Breast epithelium (tissue), 4 donors: ENCODE measurements around the gene TCERG1L. TPM values are rescaled to one million over a fixed set of nuclear protein-coding genes. Genes with fewer than 3 reads are reported as not detected.
A peak's percentile ranks its signal among the peaks of the same experiment; 100 is the strongest.

Experiments
- DNase-seq, 2 donors: peaks; one replicate each; pipeline ENCODE4 v3.0.0-alpha.2; 2019; ENCODE audit warnings: low spot score in 2 of 2
- H3K27ac ChIP-seq, 2 donors: fragments of 200-600 bp; sonication (generic) in 1 of 2; one replicate each; pipeline ENCODE4 v1.5.1; 2016 to 2019; ENCODE audit warnings: mild to moderate bottlenecking in 1 of 2
- H3K27me3 ChIP-seq, 2 donors: fragments of 200-600 bp; sonication (generic) in 1 of 2; one replicate each; pipeline versions ENCODE4 v1.5.1 to v1.6.0; 2017 to 2019; ENCODE audit warnings: control low read depth in 1 of 2, mild to moderate bottlenecking in 1 of 2
- H3K36me3 ChIP-seq: fragments of 200-600 bp; one replicate; pipeline ENCODE4 v1.5.1; 2019
- H3K4me1 ChIP-seq, 2 donors: fragments of 200-600 bp; sonication (generic); one replicate each; pipeline ENCODE4 v1.5.1; 2016 to 2019; ENCODE audit warnings: control low read depth in 1 of 2
- H3K4me3 ChIP-seq, 3 donors: fragments of 200-600 bp; sonication (generic); 1 replicate in 2 of 3; 2 replicates in 1 of 3; pipeline ENCODE4 v1.5.1; 2016 to 2019; ENCODE audit warnings: mild to moderate bottlenecking in 3 of 3, moderate library complexity in 2 of 3
- H3K9me3 ChIP-seq, 2 donors: fragments of 200-600 bp; sonication (generic) in 1 of 2; one replicate each; pipeline ENCODE4 v1.5.1; 2016 to 2019; ENCODE audit warnings: control low read depth in 1 of 2
- CTCF ChIP-seq, 3 donors: fragments of 450-650 bp; IDR thresholded peaks; one replicate each; pipeline ENCODE4 v1.5.1; 2016 to 2017; ENCODE audit warnings: antibody characterized with exemption in 3 of 3, mild to moderate bottlenecking in 3 of 3, moderate library complexity in 3 of 3
- POLR2A ChIP-seq: fragments of 450-650 bp; IDR thresholded peaks from one replicate; pipeline ENCODE4 v1.6.1; 2016; ENCODE audit warnings: antibody characterized with exemption, mild to moderate bottlenecking, moderate library complexity
- POLR2AphosphoS5 ChIP-seq, 3 donors: sonication (generic); formaldehyde crosslinking; IDR thresholded peaks; one replicate each; pipeline ENCODE4 v1.6.1; 2017; ENCODE audit warnings: antibody characterized with exemption in 3 of 3
- intact Hi-C: fragments of 100-400 bp; cut with DNase I; formaldehyde crosslinking; loops from one replicate; pipeline ENCODE4 v1.15.1; 2023; ENCODE audit warnings: low total_unique reads
- total RNA-seq, 3 donors: library from RNA; depleted of rRNA; stranded (reverse); fragments of >200 nt; gene quantifications; one replicate each; pipeline ENCODE4 v1.1.0, GENCODE V29; 2016

Gene TCERG1L
- total RNA-seq, 3 donors from 2014 or later: under 0.01 to 0.88 TPM; not detected in 1

GRCh38 chr10:131210181-131210580, 101.3 kb downstream of the TCERG1L start:
- Histone ChIP-seq H3K36me3 (no peaks in the 10 kb centered on the region), H3K27ac (no peak overlapping the region), H3K4me1 (no peaks in the 10 kb centered on the region), H3K4me3 (no peak overlapping the region), H3K9me3 (no peaks in the 10 kb centered on the region), H3K27me3 (no peaks in the 10 kb centered on the region)
- no peak for DNase-seq
- intact Hi-C loops: no loop called here
- TF ChIP-seq POLR2A: no peak
- TF ChIP-seq POLR2AphosphoS5 (IDR thresholded peaks at IDR 0.05): no peak
- no peak for TF ChIP-seq CTCF (IDR thresholded peaks at IDR 0.05)

DNA sequence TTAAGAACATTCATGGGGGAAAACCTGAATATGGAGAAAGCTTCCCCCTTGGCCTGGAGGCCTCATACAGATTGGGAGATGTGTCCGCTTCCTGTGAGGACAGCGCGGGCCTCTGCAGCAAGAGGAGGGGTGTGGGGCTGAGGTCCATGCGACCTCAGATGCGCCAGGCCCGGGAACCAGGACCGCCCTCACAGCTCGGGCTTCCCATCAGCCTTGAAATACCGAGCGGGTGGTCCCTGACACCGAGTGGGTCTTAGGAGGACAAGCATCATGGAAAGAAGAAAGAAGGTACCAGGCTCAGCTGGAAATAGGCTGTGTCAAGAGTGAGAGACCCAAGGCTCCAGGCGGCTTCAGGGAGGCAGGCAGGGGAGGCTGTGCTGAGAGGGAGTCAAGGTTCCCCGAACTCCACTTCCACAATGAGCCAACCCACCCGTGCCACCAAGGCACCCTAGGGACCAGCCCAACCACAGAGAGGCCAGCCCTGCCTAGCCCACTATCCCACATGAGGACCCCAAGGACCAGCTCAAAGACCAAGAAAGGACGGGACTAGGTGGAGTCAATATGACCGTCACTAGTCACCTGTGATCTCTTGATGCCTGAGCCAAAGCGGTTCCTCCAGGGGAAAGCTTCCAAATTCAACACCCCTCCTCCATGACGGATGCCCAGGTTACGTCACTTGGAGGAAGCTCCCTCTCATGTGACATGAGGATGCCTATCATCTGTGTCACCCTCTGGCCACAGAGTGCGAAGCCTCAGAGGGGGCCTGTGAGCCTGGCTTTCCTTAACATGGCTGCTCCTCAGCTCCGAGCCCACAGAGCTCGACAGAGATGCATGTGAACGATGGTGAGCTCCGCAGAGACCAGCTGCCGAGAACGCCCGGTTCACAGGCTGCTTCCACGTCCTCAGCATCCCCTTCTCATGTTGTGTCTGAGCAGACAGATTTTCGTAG, 103.7 kb downstream of the TCERG1L start:
- H3K4me1 ChIP-seq: no peaks in the 10 kb centered on the region
- H3K4me3 ChIP-seq: no peak overlapping the region
- no peaks in the 10 kb centered on the region for H3K36me3 ChIP-seq
- no peak overlapping the region for H3K27ac ChIP-seq
- intact Hi-C loops: no loop called here
- no peaks in the 10 kb centered on the region for H3K9me3 ChIP-seq
- TF ChIP-seq CTCF (IDR thresholded peaks at IDR 0.05) (no peak), POLR2A (no peak), POLR2AphosphoS5 (IDR thresholded peaks at IDR 0.05) (no peak)
- H3K27me3 ChIP-seq: no peaks in the 10 kb centered on the region
- DNase-seq: peak in 1 of 2 donors; percentile 41

- intact Hi-C loops: no loop called here
- Histone ChIP-seq H3K27ac (no peak overlapping the region), H3K36me3 (no peaks in the 10 kb centered on the region), H3K27me3 (no peaks in the 10 kb centered on the region), H3K4me3 (no peak overlapping the region), H3K9me3 (no peaks in the 10 kb centered on the region), H3K4me1 (no peaks in the 10 kb centered on the region)
- DNase-seq: peak in 1 of 2 donors; percentile 41
- TF ChIP-seq POLR2AphosphoS5 (IDR thresholded peaks at IDR 0.05) (no peak), CTCF (IDR thresholded peaks at IDR 0.05) (no peak), POLR2A (no peak)
Observed at GRCh38 chr10:131207176-131207575, 104.3 kb downstream of the TCERG1L start.

GRCh38 chr10:131206111-131206995, 105.2 kb downstream of the TCERG1L start:
- no peaks in the 10 kb centered on the region for H3K27me3 ChIP-seq
- no peak for DNase-seq
- TF ChIP-seq POLR2AphosphoS5 (IDR thresholded peaks at IDR 0.05) (no peak), POLR2A (no peak), CTCF (IDR thresholded peaks at IDR 0.05) (no peak)
- no peaks in the 10 kb centered on the region for H3K9me3 ChIP-seq
- intact Hi-C loops: no loop called here
- H3K36me3 ChIP-seq: no peaks in the 10 kb centered on the region
- no peaks in the 10 kb centered on the region for H3K4me1 ChIP-seq
- H3K4me3 ChIP-seq: no peak overlapping the region
- no peak overlapping the region for H3K27ac ChIP-seq
